Activated gamma-delta T cell treated with Interleukin-2 at 50 U/mL for 16 hours (primary cell): ENCODE data around the gene PRKAA2.

Source experiments
- DNase-seq: peaks from one replicate; pipeline ENCODE4 v3.0.0-alpha.2; 2020

Gene PRKAA2

GRCh38 chr1:56726706-56727105, 81.6 kb downstream of the PRKAA2 start:
- DNase-seq, result no peak

DNA sequence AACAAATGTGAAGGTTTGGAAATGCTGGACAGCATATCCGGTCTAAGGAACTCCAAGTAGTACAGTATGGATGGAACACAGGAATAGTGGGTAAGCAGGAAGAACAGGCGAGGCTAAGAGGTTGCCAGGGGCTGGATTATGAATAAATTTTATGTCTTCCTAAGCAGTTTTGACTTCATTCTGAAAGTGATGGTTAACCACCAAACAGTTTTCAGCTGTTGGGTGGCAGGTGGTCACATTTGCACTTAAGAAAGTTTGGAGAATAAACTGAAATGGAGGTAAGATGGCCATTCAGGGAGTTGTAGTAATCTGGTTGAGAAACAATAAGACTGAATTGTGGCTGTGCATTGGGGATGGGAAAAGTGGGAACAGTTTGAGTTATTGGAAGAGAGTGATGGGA, 83.8 kb downstream of the PRKAA2 start:
- DNase-seq, result no peak

DNA sequence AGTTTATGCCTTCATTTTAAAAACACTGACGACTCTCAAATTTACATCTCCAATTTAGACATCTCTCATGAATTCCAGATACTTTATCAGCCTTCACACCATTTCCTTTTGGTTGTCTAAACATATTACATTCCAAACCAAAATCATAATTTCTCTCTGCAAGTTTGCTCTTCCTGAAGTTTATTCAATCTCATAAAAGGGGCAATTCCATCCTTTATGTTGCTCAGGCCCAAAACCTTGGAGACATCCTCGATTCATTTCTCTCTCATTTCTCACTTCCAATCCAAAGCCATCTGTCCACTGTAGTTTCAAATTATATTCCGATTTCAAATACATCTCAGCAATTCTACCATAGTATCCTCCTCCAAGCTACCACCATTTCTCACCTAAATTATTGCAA, 100.1 kb downstream of the PRKAA2 start:
- no peak for DNase-seq

DNA sequence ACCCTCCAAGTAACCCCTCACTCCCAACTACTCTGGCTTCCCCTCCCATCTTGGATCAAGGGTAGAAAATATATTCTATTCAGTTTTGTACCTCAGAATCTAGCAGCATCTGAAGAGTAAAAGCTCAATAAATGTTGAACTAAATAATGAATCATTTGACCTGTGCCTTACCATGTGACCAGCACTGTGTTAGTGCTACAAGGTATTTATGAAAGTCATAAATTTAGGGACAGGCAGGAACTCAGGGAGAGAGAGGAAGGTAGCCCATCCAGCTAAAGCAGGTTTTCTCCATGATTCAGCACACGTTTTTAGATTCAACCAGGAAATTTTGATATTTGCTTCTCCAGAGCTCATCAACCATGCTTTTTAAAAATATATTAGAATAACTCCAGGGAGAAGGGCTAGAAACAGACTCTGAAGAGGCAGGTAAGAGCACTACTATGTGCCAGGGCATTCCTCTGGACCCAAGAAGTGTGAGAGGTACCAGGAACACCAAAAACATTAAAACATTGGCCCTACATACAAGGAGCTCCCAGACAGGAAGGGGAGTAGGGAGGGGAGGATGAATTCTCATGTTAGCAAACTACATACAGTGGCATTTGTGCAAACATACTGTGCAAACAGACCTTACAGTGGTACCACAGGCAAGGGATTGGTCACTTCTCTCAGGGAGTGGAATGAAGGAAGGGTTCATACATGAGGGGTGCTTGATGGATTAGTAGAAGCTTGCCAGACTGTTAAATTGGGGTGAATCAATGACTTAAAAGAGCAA, 109.8 kb downstream of the PRKAA2 start:
- DNase-seq, result no peak

- no peak for DNase-seq
Measured at GRCh38 chr1:56755911-56756310, 110.8 kb downstream of the PRKAA2 start.

DNA sequence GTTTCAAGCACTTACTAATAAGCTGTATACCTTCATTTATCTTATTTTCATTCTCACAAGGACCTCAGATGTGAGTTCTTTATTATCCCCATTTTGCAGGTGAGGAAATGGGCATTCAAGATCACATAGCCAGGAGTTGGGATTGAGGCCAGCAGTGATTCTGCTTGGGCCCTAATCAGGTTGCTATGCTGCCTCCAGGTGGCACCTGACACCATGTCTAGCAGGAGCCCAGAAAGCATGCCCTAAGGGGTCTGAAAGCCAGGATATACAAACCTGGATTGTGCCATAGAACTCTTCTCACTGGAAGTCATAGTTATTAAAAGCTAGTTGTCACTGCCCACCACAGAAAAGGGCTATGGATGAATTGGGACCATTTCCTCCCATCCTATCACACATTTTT, 113.0 kb downstream of the PRKAA2 start:
- DNase-seq, result no peak

- no peak for DNase-seq
Measured at GRCh38 chr1:56758794-56759193, 113.7 kb downstream of the PRKAA2 start.
